BE2C (cell line): Measurements from ENCODE around the gene SHB.

ENCODE experiments used
- DNase-seq: peaks from one replicate; pipeline ENCODE4 v3.0.0-alpha.2; 2020
- H3K27me3 ChIP-seq: fragments of 250-450 bp; sonication (Bioruptor Pico); 2 replicates; pipeline ENCODE4 v1.5.1; 2020; ENCODE audit warnings: mild to moderate bottlenecking
- H3K36me3 ChIP-seq: fragments of 250-450 bp; sonication (Bioruptor Pico); 2 replicates; pipeline ENCODE4 v1.5.1; 2020; ENCODE audit warnings: mild to moderate bottlenecking
- H3K4me1 ChIP-seq: fragments of 250-450 bp; sonication (Bioruptor Pico); 2 replicates; pipeline ENCODE4 v1.5.1; 2020
- H3K4me3 ChIP-seq: 2 replicates; pipeline ENCODE4 v1.5.1; 2011; ENCODE audit warnings: low read depth, low read length
- H3K9me3 ChIP-seq: fragments of 250-450 bp; sonication (Bioruptor Pico); 2 replicates; pipeline ENCODE4 v1.5.1; 2020
- CTCF ChIP-seq: IDR thresholded peaks from 2 replicates; pipeline ENCODE4 v1.5.1; 2012; ENCODE audit warnings: mild to moderate bottlenecking, low read depth, low read length

Gene SHB

GRCh38 chr9:37971108-37971459 lies 97.9 kb downstream of the SHB start:
- peaks cover 4% of the 10 kb centered on the region; the same call in 1 of the 2 replicates for H3K4me1 ChIP-seq
- H3K36me3 ChIP-seq, result peaks cover 10% of the 10 kb centered on the region
- H3K9me3 ChIP-seq, result no peaks in the 10 kb centered on the region
- H3K4me3 ChIP-seq, result no peak overlapping the region
- no peaks in the 10 kb centered on the region for H3K27me3 ChIP-seq
- no peak for TF ChIP-seq CTCF
- DNase-seq, result no peak

DNA sequence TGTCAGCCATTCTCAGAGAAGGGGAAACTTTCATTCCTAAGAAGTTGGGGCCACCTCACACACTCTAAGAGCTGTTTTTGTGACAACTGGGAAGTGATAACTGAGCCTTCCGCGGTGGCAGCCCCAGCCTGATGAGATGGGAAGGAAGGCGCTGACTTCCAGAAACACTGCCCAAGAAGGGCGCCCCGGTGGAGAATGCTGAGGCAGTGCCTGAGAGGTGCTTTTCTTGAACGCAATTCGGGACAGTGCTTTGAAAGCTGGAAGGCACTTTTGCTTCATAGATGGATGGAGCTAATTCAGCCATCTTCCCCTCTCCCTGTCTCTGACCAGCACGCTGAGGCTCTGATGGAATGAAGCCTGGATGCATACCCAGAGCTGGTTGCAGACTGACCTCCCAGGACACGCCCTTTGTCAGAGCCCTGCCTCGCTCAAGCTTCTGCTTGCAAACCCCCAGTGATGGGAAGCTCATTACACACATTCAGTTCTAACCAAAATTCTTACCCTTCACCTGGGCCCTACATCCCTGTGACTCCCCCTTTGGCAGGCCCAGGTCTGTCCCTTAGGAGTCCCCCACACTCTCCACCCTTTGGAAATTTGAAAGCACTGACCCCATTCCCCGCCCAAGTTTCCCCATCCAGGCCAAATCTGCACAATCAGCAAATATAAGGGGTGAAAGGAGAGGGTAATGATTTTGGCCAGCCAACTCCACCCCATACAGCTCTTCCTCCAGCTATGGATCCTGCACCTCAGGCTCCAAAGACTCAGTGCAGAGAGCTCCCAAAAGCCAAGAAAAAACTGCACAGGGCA lies 98.5 kb downstream of the SHB start:
- peaks cover 10% of the 10 kb centered on the region for H3K36me3 ChIP-seq
- no peak for TF ChIP-seq CTCF
- peaks cover 4% of the 10 kb centered on the region; the same call in 1 of the 2 replicates for H3K4me1 ChIP-seq

GRCh38 chr9:37969558-37970300 lies 99.3 kb downstream of the SHB start:
- Histone ChIP-seq H3K36me3 (peaks cover 10% of the 10 kb centered on the region), H3K4me1 (peaks cover 4% of the 10 kb centered on the region; the same call in 1 of the 2 replicates), H3K4me3 (no peak overlapping the region), H3K27me3 (no peaks in the 10 kb centered on the region), H3K9me3 (no peaks in the 10 kb centered on the region)
- no peak for TF ChIP-seq CTCF
- no peak for DNase-seq

More for the DNA sequence above, 98.5 kb downstream of the SHB start:
- Histone ChIP-seq H3K27me3 (no peaks in the 10 kb centered on the region), H3K9me3 (no peaks in the 10 kb centered on the region), H3K4me3 (no peak overlapping the region)
- DNase-seq, result no peak

GRCh38 chr9:37969130-37969529 lies 99.9 kb downstream of the SHB start:
- H3K4me1 ChIP-seq, result peaks cover 4% of the 10 kb centered on the region; the same call in 1 of the 2 replicates

DNA sequence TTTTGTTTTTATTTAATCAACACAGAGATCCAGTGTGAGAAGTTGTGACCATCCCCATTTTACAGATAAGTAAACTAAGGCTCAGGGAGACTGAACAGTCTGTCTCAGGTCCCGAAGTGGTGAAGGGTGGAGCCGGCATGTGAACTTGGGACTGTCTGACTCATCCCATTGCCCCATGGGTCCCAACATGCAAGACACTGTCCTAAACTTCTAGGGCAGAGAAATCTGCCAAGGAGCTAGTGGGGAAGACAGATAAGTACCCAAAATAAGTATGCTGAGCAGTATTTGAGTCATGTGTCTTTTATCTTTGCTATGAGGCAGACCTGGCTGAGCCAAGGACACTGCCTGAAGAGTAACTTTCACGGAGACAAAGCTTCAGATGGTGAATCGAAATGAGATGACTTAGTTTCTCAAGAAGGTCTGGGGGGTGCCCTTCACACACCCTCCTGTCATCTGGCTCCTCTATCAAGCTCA lies 100.8 kb downstream of the SHB start:
- no peak for DNase-seq
- H3K27me3 ChIP-seq, result no peaks in the 10 kb centered on the region

More at GRCh38 chr9:37969130-37969529, 99.9 kb downstream of the SHB start:
- peaks cover 10% of the 10 kb centered on the region for H3K36me3 ChIP-seq
- H3K27me3 ChIP-seq, result no peaks in the 10 kb centered on the region
- no peak overlapping the region for H3K4me3 ChIP-seq
- no peak for TF ChIP-seq CTCF
- DNase-seq, result no peak
- H3K9me3 ChIP-seq, result no peaks in the 10 kb centered on the region

More for the DNA sequence above, 100.8 kb downstream of the SHB start:
- TF ChIP-seq CTCF, result no peak
- Histone ChIP-seq H3K4me1 (peaks cover 4% of the 10 kb centered on the region; the same call in 1 of the 2 replicates), H3K4me3 (no peak overlapping the region), H3K9me3 (no peaks in the 10 kb centered on the region), H3K36me3 (peaks cover 10% of the 10 kb centered on the region)
